Eye (tissue), 1 donor: ENCODE data around the gene NEURL2.

Source experiments
- DNase-seq: peaks from one replicate; pipeline ENCODE4 v3.0.0-alpha.2; 2015

Gene NEURL2

DNA sequence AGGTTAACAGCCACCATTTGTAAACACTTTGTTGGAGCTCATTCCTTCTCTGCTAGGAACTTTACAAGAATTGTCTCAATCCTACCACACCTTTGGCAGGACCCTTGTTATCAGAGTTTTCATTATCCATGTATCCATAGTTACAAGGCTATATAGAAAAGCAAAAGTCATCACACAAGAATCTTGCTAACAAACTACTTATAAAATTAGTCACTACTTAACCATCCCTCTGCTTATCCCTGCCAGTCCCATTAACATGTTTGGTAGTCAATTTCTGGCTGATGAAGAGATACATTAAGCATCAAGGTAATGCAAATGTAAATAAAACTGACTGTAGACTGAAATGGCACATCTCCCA lies 23.2 kb downstream of the NEURL2 start:
- no peak for DNase-seq

DNA sequence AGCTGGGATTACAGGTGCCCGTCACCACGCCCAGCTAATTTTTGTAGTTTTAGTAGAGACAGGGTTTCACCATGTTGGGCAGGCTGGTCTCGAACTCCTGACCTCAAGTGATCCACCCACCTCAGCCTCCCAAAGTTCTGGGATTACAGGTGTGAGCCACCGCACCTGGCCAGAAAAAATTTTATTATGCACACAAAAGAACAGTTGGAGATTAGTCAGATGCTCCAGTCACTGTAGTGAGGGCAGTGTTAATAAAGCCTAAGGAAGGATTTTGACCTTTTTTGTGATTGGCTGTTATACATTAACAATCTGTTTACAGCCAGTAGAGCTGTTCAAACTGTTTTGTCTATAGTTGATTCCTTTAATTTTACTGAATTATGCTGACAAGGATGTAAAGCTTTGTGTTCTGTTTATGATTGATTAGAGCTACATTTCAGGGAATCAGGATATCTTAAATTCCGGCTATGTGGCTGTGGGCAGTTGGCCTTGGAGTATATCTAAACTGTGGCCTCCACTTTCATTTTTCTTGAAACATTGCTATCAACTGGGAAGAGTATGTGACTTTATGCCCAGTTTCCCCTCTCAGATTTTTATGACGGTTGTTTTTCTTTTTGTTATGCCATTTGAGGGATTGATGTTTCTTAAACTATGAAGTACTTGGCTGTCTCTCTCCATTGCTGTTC lies 23.7 kb downstream of the NEURL2 start:
- no peak for DNase-seq

DNA sequence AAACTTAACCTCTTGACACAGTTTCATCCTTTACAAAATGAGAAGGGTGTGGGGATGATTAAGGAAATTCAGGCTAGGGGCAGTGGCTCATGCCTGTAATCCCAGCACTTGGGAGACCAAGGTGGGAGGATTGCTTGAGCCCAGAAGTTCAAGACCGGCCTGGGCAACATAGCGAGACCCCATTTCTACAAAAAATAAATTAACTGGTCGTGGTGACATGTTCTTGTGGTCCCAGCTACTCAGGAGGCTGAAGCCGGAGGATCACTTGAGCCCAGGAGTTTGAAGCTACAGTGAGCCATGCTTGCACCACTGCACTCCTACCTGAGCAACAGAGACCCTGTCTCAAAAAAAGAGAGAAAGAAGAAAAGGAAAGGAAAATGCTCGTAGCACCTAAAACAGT lies 24.6 kb downstream of the NEURL2 start:
- DNase-seq, result no peak

DNA sequence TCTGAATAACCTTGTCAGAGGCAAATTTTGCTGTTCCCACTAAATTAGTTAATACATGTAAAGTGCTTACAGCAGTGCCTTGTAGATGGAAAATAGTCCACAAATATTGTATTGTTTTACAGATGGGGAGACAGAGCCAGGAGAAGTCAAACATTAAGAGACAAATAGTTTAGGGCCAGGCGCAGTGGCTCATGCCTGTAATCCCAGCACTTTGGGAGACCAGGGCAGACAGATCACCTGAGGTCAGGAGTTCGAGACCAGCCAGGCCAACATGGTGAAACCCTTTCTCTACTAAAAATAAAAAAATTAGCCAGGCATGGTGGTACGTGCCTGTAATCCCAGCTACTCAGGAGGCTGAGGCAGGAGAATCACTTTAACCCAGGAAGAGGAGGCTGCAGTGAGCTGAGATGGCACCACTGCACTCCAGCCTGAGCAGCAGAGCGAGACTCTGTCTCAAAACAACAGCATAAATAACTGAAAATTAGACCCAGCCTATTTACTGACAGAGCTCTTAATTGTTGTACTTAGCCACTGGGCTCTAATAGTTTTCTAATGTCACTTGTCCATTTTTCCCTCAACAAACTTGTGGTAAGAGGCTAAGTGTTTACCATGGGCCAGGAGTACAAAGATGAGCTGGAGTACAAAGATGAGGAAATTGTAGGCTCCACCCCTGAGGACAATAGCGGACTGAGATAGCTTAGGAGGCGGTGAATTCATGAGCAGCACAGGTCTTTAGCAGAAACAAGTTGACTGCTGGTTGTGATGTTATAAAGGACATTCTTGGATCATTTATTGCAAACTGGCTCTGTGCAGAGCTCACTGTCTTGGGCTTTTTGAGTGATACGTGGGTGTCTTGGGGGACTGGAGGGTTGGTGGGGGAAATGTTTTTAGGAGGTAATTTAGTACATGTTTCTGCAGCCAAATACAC lies 27.2 kb downstream of the NEURL2 start:
- no peak for DNase-seq

DNA sequence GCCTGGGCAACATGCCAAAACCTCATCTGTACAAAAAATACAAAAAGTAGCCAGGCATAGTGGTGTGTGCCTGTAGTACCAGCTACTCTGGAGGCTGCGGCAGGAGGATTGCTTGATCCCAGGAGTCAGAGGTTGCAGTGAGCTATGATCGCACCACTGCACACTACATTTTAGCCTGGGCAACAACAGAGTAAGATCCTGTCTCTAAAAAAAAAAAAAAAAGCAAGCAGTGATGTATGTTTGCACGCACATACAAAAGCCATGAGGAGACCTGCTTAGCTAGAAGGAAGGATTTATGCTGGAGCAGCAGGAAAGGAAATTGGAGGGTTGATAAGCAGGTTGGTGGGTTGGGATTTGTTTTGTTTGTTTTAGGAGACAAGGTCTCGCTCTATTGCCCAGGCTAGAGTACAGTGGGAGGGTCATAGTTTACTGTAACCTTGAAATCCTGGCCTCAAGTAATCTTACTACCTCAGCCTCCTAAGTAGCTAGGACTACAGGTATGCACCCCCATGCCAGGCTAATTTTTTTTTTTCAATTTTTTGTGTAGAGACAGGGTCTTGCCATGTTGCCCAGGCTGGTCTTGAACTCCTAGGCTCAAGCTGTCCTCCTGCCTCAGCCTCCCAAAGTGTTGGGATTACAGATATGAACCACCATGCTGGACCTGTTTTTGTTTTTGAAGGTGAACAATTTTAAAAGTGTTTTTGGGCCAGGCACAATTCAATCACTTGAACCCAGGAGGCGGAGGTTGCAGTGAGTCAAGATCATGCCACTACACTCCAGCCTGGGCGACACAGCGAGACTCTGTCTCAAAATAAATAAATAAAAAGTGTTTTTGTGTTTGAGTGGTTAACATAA lies 29.6 kb downstream of the NEURL2 start:
- DNase-seq, result no peak

DNA sequence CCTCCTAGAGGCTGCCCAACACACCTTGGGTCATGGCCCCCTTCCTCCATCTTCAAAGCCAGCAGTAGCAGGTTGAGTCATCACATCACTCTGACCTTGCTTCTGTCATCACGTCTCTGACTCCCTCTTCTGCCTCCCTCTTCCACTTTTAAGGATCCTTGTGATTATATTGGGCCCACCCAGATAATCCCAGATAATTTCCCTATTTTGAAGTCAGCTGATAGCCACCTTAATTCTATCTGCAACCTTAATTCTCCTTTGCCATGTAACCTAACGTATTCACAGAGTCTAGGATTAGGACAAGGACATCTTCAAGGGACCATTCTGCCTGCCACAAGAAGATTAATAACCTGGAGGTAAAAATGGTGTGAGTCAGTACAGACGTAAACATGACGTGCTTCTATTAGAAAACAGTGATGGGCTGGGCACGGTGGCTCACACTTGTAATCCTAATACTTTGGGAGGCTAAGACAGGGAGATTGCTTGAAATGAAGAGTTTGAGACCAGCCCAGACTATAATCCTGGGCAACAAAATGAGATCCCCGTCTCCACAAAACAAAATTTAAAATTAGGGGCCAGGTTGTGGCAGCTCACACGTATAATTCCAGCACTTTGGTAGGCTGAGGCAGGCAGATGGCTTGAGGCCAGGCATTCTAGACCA lies 30.3 kb downstream of the NEURL2 start:
- DNase-seq, result no peak

DNA sequence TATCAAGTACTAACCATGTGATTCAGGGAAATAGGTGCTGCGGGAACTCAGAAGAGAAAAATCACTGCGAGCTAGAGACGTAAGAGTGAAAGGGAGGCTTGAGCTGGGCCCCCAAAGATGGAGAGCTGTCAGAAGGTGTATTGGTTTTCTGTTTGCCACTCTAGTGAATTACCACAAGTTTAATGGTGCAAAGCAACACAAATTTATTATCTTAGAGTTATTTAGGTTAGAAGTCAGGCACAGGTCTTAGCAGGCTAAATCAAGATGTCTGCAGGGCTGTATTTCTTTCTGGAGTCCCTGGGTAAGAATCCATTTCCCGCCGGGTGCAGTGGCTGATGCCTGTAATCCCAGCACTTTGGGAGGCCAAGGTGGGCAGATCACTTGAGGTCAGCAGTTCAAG lies 31.1 kb downstream of the NEURL2 start:
- DNase-seq, result no peak

DNA sequence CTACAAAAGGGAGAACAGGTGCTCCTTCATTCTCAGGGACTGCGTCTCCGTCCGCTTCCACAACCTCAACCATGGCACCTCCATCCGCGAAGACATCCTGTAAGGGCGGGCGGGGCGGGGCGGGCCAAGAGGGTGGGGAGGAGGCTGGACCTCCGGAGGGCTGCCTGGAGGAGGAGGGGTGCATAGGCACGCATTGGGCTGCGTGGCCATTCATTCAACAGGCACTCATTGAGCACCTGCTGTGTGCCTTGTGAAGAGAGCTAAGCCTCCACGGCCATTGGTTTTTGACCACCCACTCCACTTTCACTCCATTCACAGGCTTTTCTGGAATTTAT lies 33.2 kb downstream of the NEURL2 start:
- DNase-seq, result no peak

DNA sequence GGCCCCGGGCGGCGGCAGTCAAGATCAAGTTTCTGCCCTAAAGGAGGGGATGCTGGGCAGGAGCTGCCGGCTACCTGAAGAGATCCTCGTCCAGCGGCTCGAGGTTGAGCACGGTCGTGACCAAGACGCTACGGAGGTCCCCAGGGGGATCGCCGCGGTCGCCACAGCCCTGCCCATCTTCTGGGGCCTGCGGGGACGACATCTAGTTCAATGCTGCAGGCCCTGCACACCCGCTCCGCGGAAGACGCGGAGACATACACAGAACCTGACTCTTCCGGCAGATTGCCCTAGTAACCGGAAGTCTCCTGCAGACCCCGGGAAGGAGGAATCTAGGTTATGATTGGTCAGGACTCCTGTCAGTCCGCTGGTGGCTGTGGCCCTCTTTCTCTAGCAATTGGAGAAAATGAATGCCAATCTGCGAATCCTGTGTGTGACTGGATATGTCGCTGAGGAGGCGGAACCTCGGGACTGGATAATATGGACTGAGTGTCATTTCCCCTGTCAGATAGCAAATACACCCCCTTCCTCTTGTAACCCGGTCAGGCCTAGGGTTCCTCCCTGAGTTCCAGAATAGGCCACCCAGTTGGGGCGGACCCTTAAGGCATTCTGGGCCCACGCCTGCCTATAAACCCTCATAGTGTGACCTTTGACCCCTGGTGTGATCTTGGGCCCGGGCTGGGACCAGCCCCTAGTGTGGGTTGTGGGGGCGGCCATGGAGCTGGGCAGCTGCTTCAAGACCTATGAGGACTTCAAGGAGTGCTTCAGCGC lies 33.7 kb downstream of the NEURL2 start, which contains the start of the genes ACOT8 and ZSWIM3:
TSS of gene ACOT8 (minus strand) at position 279 of the 768 bp plus-strand sequence. CDS start at position 202, 77 bp downstream.
TSS of gene ZSWIM3 (plus strand) at position 501 of the 768 bp plus-strand sequence. CDS start at position 713, 212 bp downstream.
- peak; percentile 100 for DNase-seq

DNA sequence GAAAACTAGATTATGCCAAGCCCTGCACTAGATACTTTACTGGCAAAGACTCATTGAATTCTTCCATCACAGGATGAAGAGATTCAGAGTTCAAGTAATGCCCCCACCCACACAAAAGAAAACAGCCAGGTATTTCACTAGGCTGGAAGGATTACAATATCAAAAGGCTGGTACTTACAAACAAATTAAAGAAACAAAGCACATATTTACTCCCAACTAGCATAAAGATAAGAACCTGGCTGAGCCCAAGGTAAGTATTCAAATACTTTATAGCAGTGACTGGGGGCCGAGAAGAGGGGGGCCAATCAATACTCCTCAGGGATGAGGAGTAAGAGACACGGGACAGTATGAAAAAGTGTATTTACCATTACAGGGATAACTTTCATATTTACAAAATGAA lies 37.5 kb downstream of the NEURL2 start:
- DNase-seq, result no peak

DNA sequence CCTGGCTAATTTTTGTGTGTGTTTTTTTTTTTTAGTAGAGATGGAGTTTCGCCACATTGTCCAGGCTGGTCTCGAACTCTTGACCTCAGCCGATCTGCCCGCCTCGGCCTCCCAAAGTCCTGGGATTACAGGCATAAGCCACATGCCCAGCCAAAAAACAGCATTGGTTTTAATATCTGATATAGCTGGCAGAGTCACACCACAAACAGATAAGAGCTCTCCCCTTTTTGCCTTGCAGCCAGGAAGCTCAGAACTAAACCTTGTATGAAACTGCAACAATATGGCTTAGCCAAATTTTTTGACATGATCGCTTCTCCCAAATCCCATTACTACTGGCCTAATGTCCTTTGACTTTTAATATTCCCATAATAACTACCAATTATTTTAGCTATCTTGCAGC lies 38.7 kb downstream of the NEURL2 start:
- DNase-seq, result no peak

DNA sequence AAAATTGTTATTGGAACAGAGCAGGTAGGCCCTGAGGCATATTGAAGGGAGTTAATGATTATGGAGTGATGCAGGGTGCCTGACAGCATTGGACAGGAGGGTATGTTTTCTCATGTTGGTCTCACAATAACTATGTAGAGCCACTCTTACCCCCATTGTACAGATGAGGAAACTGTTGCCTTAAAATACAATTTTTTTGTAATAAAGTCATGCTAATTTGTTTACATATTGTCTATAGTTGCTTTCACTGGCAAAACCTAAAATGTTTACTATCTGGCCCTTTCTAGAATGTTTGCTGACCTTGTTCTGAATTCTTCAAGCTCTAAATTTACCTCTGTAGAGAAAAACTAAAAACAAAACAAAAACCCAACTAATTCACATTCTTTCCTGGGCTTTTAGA lies 39.5 kb downstream of the NEURL2 start:
- DNase-seq, result no peak

DNA sequence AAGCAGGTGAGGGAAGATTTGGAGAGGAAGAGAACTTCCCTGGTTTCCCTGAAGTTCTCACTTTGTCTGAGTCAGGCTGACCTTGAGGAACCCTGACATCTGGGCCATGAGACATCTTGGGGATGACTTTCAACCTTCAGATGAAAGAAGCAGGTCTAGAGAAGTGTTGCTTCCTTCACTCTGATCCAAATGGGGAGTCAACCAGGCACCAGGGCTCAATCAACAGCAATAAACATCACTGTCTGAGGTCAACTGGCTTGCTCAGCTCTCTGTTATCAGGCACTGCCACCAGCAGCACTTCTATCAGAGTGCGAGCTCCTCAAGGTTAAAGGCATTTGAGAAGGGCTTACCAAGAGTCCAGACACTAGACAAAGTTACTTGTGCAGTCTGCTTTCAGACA lies 40.1 kb downstream of the NEURL2 start:
- no peak for DNase-seq

DNA sequence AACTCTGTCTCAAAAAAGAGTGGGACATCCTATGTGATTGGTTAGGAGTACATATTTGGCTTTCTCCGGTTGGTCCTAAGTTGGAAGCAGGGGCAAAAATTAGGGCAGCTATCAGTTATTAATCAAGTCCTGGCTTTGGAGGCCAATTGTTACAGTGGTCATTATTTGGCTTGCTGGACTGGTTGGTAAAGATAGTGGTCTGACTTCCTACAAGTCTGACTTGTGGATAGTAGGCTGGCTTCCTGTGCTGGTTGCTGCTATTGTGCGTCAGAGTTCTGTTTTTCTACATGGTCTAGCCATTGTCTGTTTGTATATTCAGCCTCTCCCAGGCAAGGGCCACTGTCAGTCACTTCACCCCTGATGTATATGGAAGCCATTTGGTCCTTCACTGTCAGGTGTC lies 40.8 kb downstream of the NEURL2 start:
- DNase-seq, result no peak

DNA sequence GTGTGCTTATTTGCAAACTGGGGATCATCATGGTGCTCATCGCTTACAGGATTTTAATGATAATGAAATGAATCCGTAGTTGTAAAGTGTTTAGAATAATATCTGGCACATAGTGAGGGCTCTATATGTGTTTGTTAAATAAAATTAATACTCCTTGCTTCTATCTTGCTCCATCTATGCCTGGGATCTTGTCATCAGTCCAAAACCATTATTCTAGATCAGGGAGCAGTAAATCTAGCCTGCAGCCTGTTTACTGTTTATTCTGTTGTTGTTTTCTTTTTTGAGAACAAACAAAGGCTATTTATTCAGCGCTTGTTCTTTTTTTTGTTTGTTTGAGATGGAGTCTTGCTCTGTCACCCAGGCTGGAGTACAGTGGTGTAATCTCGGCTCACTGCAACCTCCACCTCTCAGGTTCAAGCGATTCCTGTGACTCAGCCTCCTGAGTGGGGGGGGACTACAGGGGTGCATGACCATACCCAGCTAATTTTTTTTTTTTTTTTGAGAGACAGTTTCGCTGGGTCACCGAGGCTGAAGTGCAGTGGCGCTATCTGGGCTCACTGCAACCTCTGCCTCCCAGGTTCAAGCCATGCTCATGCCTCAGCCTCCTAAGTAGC lies 41.9 kb downstream of the NEURL2 start:
- DNase-seq, result no peak

DNA sequence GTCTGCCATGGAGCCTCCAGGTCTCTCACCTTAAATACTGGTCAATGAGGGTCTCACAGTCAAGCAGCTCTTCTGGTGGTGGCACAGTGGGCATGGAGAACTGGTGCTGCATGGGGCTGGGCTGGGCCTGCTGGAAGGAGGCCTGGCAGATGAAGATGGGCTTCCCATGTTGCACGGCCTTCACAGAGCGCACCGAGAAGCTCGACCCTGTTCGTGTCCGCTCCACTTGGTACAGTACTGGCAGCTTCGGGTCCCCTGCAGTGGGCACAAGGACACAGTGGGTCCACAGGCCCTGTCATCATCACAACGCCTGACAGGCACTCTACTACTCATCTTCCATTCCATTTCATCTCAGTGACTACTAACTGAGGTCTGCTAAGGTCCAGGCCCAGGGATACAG lies 42.6 kb downstream of the NEURL2 start:
- DNase-seq, result no peak

DNA sequence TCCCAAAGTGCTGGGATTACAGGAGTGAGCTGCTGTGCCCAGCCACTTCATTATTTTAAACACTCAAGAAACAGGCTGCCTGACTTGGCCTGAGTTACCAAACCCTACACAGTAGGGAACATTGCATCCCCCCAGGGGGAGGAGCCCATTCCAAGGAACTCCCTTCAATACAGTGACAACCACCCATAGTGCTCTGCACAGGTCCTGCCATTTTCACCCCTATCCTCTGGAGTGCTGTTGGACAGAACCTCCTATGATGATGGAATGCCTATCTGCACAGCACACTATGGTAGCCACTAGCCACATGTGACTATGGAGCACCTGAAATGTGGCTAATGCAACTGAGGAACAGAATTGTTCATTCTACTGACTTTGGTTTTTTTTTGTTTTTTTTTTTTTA lies 45.6 kb downstream of the NEURL2 start:
- no peak for DNase-seq

DNA sequence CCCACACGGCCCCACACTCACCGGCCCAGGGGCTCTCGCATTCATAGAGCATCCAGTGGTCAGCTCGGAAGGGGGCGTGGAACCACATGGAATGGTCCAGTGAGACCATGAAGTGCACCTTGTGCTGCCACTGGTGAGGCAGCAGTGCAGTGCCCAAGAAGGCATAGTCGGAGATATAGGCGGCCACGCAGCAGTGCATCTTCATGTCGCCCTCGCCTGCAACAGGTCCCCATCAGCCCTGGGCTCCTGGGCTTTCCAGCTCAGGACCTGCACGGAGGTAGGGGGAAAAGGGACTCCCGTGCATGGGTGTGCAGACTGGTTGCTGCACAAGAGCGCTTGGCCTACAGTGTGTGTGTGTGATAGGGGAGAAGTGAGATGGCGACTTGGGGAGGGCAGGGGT lies 47.5 kb downstream of the NEURL2 start:
- no peak for DNase-seq

DNA sequence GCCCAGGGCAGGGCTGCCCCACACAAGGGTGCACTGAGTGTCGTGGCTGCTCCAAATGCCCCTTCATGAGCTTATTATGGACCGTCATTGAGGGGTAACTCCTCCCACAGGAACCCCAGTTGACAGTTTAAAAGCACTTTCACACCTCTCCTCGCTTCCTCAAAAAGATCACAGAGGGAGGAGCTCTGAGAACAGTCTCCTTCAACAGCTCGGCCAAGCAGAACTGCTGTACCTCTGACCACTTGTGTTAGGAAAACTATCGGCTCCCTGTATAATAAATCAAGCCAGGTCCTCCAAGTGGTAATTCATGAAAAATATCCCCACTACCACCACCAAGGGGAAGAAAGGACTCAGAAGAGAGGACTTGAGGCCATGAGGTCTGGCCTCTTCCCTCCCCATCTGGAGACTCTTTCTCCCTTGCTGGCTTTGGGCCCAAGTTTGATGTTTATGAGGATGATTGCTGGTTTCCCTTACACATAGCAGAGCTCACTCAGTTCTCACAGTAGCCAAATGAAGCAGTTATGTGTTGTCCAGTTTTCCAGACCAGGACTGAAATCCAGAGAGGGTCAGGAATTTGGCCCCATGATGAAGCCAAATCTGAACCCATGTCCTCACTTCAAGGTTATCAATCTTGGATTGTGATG lies 48.7 kb downstream of the NEURL2 start:
- no peak for DNase-seq

DNA sequence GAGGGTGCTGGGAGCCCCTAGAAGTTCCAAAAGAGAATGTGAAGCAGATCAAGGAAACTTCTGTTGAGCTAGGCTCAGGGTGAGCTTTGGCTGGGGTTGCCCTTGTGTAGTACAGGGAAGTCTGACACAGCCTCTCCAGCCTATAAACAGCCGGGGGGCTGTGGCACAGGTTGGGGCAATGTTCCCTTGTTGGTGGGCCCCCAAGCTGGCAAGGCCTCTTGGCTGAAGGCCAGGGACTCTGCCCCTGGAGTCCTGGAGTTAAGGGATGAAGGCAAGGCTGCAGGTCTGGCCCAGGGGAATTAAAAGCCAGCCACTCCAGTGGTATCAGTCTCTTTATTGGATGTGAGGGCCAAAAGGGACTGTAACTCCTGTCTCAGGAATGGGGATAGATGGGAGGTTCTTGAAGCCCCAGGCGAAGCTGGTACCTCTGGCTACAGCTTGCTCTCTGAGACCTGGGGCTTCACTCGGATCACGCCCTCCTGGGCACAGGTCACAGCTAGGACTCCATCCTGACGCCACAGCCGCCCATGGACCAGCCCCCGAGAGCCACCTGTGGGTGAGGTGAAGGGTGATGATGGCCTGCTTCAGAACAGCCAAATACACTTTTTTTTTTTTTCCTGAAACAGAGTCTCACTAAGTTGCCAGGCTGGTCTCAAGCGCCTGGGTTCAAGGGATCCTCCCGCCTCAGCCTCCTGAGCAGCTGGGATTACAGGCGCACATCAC lies 49.4 kb downstream of the NEURL2 start:
- DNase-seq, result no peak
